CD4-positive, alpha-beta T cell treated with Interferon alpha-2 for 1 hour (primary cell): Measurements from ENCODE around the gene GRM5.
A peak's percentile ranks its signal among the peaks of the same experiment; 100 is the strongest.
"Not testable (repeated sequence)": the region's sequence is repeated elsewhere in the genome, so short reads cannot be mapped to it uniquely, and the experiment has no call there.

Experiments used
- DNase-seq, 2 donors: peaks; one replicate each; pipeline ENCODE4 v3.0.0-alpha.2; 2020 to 2022

The GRM5 gene

GRCh38 chr11:88961621-88962020, 104.2 kb downstream of the GRM5 start:
- not testable (repeated sequence) for DNase-seq

GRCh38 chr11:88959857-88960256, 105.9 kb downstream of the GRM5 start:
- not testable (repeated sequence) for DNase-seq

- DNase-seq = no peak
Observed at GRCh38 chr11:88950975-88951374, 114.8 kb downstream of the GRM5 start.

- not testable (repeated sequence) for DNase-seq
Observed at GRCh38 chr11:88948908-88949307, 116.9 kb downstream of the GRM5 start.

- DNase-seq = not testable (repeated sequence)
Observed at GRCh38 chr11:88947843-88948572, 117.8 kb downstream of the GRM5 start.

GRCh38 chr11:88929665-88930064, 136.1 kb downstream of the GRM5 start:
- not testable (repeated sequence) for DNase-seq

GRCh38 chr11:88917065-88917464, 148.7 kb downstream of the GRM5 start:
- not testable (repeated sequence) for DNase-seq

- no peak for DNase-seq
Observed at GRCh38 chr11:88909500-88909899, 156.3 kb downstream of the GRM5 start.

- DNase-seq = not testable (repeated sequence)
Observed at GRCh38 chr11:88901436-88901835, 164.3 kb downstream of the GRM5 start.

GRCh38 chr11:88888855-88889254, 176.9 kb downstream of the GRM5 start:
- DNase-seq = not testable (repeated sequence)

- peak; percentile 2 to 54 for DNase-seq
Observed at GRCh38 chr11:88886796-88887195, 179.0 kb downstream of the GRM5 start.

GRCh38 chr11:88882800-88883199, 183.0 kb downstream of the GRM5 start:
- not testable (repeated sequence) for DNase-seq

GRCh38 chr11:88861618-88862017, 204.2 kb downstream of the GRM5 start:
- DNase-seq = no peak

GRCh38 chr11:88860431-88860830, 205.4 kb downstream of the GRM5 start:
- not testable (repeated sequence) for DNase-seq

- DNase-seq = not testable (repeated sequence)
Observed at GRCh38 chr11:88853963-88854362, 211.8 kb downstream of the GRM5 start.

- not testable (repeated sequence) for DNase-seq
Observed at GRCh38 chr11:88851547-88851946, 214.2 kb downstream of the GRM5 start.

GRCh38 chr11:88849773-88850172, 216.0 kb downstream of the GRM5 start:
- not testable (repeated sequence) for DNase-seq

- no peak for DNase-seq
Observed at GRCh38 chr11:88849368-88849767, 216.4 kb downstream of the GRM5 start.

GRCh38 chr11:88846266-88846665, 219.5 kb downstream of the GRM5 start:
- DNase-seq = not testable (repeated sequence)

GRCh38 chr11:88844941-88845340, 220.8 kb downstream of the GRM5 start:
- peak; percentile 3 to 48 for DNase-seq

GRCh38 chr11:88843766-88844426, 221.9 kb downstream of the GRM5 start:
- peak; percentile 32 to 70 for DNase-seq

GRCh38 chr11:88838139-88838538, 227.6 kb downstream of the GRM5 start:
- not testable (repeated sequence) for DNase-seq

- DNase-seq = not testable (repeated sequence)
Observed at GRCh38 chr11:88835709-88836108, 230.1 kb downstream of the GRM5 start.

GRCh38 chr11:88831303-88831890, 234.4 kb downstream of the GRM5 start:
- DNase-seq = no peak
